ENCODE results near the gene TRAPPC3L.

DNA sequence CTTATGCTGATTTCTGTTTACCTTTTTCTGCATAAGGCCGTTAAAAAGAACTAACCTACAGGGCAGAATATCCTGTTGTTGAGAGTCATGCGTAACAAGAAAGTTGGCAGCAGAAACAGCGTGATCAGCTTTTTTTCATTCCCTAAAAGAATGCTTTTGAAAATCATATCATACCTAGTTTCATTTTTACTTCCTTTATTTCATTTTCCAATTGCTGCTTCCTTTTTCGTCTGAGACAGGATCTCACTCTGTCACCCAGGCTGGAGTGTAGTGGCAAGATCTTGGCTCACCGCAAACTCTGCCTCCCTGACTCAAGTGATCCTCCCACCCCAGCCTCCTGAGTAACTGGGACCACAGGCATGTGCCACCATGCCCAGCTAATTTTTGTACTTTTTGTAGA is 80.2 kb downstream of the TRAPPC3L start:
- TF ChIP-seq, protein P1, sequence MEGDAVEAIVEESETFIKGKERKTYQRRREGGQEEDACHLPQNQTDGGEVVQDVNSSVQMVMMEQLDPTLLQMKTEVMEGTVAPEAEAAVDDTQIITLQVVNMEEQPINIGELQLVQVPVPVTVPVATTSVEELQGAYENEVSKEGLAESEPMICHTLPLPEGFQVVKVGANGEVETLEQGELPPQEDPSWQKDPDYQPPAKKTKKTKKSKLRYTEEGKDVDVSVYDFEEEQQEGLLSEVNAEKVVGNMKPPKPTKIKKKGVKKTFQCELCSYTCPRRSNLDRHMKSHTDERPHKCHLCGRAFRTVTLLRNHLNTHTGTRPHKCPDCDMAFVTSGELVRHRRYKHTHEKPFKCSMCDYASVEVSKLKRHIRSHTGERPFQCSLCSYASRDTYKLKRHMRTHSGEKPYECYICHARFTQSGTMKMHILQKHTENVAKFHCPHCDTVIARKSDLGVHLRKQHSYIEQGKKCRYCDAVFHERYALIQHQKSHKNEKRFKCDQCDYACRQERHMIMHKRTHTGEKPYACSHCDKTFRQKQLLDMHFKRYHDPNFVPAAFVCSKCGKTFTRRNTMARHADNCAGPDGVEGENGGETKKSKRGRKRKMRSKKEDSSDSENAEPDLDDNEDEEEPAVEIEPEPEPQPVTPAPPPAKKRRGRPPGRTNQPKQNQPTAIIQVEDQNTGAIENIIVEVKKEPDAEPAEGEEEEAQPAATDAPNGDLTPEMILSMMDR (IDR thresholded peaks at IDR 0.05) = no peak
- TF ChIP-seq EZH2 (IDR thresholded peaks at IDR 0.05) (no peak), EZH2phosphoT487 (IDR thresholded peaks at IDR 0.05) (no peak)

Measured in neural progenitor cell (in vitro differentiated cells).